Breast epithelium (tissue), 3 donors: ENCODE measurements around the gene HTT-AS.

ENCODE experiments used
- CTCF ChIP-seq, 3 donors: fragments of 450-650 bp; IDR thresholded peaks; one replicate each; pipeline ENCODE4 v1.5.1; 2016 to 2017; ENCODE audit warnings: antibody characterized with exemption in 3 of 3, mild to moderate bottlenecking in 3 of 3, moderate library complexity in 3 of 3
- POLR2A ChIP-seq: fragments of 450-650 bp; IDR thresholded peaks from one replicate; pipeline ENCODE4 v1.6.1; 2016; ENCODE audit warnings: antibody characterized with exemption, mild to moderate bottlenecking, moderate library complexity
- POLR2AphosphoS5 ChIP-seq, 3 donors: sonication (generic); formaldehyde crosslinking; IDR thresholded peaks; one replicate each; pipeline ENCODE4 v1.6.1; 2017; ENCODE audit warnings: antibody characterized with exemption in 3 of 3

GRCh38 chr4:3022651-3023050, 51.7 kb downstream of the HTT-AS start:
- TF ChIP-seq CTCF (IDR thresholded peaks at IDR 0.05) = no peak
- no peak for TF ChIP-seq POLR2AphosphoS5 (IDR thresholded peaks at IDR 0.05)
- no peak for TF ChIP-seq POLR2A
